ENCODE data around the gene CALHM5. TPM values are rescaled to one million over a fixed set of nuclear protein-coding genes. Genes with fewer than 3 reads are reported as not detected.

The CALHM5 gene
- total RNA-seq, 1 experiment from 2014 or later: not detected

GRCh38 chr6:116545651-116546050, 34.2 kb downstream of the CALHM5 start, which contains the start of gene TRAPPC3L:
TRAPPC3L (minus strand) TSS chr6:116545684; CDS start chr6:116545514, 170 bp downstream.
- Histone ChIP-seq H3K4me3 (no peak within 1 kb of the TSS), H3K27me3 (ENCODE audit: insufficient read depth, low read depth) (no peaks in the 10 kb centered on the region), H4K20me1 (ENCODE audit: insufficient read depth) (no peaks in the 10 kb centered on the region), H3K9me2 (ENCODE audit: insufficient read depth) (no peaks in the 10 kb centered on the region), H3K36me3 (ENCODE audit: low read depth) (no peaks in the 10 kb centered on the region), H3K4me2 (no peak within 1 kb of the TSS), H3K27ac (no peak within 1 kb of the TSS), H3F3A (ENCODE audit: insufficient read depth, low read depth) (no peaks in the 10 kb centered on the region), H3K79me2 (ENCODE audit: low read depth) (no peaks in the 10 kb centered on the region), H3K9me3 (ENCODE audit: insufficient read depth, low read depth) (no peaks in the 10 kb centered on the region), H2AFZ (peak within 1 kb of the TSS; percentile 17; the same call in 1 of the 2 replicates), H3K4me1 (replicated peaks; ENCODE audit: insufficient read depth) (no peaks in the 10 kb centered on the region)
- POLR2A ChIA-PET (ENCODE audit: unreplicated experiment): no interaction called here
- BruUV-seq (replicated peaks): no TSS peak
- CTCF ChIA-PET: no interaction called here
- TF ChIP-seq CTCF (conservative IDR thresholded peaks at IDR 0.05) (no peak), EZH2 (IDR thresholded peaks at IDR 0.05; ENCODE audit: low read depth) (no peak)
- no peak for DNase-seq
- intact Hi-C loops (cut with micrococcal nuclease; ENCODE audit: unreplicated experiment): no loop called here

GRCh38 chr6:116547358-116547757, 35.9 kb downstream of the CALHM5 start:
- no TSS peak for BruUV-seq (replicated peaks)
- Histone ChIP-seq H3F3A (ENCODE audit: insufficient read depth, low read depth) (no peaks in the 10 kb centered on the region), H3K9me2 (ENCODE audit: insufficient read depth) (no peaks in the 10 kb centered on the region), H3K4me2 (no peak overlapping the region), H3K4me3 (no peak overlapping the region), H3K36me3 (ENCODE audit: low read depth) (no peaks in the 10 kb centered on the region), H4K20me1 (ENCODE audit: insufficient read depth) (no peaks in the 10 kb centered on the region), H3K27me3 (ENCODE audit: insufficient read depth, low read depth) (no peaks in the 10 kb centered on the region), H2AFZ (no peak overlapping the region), H3K4me1 (replicated peaks; ENCODE audit: insufficient read depth) (no peaks in the 10 kb centered on the region), H3K79me2 (ENCODE audit: low read depth) (no peaks in the 10 kb centered on the region), H3K9me3 (ENCODE audit: insufficient read depth, low read depth) (no peaks in the 10 kb centered on the region), H3K27ac (no peak overlapping the region)
- no peak for DNase-seq
- CTCF ChIA-PET: no interaction called here
- POLR2A ChIA-PET (ENCODE audit: unreplicated experiment): no interaction called here
- TF ChIP-seq CTCF (conservative IDR thresholded peaks at IDR 0.05) (no peak), EZH2 (IDR thresholded peaks at IDR 0.05; ENCODE audit: low read depth) (no peak)
- intact Hi-C loops (cut with micrococcal nuclease; ENCODE audit: unreplicated experiment): no loop called here

GRCh38 chr6:116550796-116551195, 39.4 kb downstream of the CALHM5 start:
- no peak overlapping the region for H2AFZ ChIP-seq
- no peak overlapping the region for H3K4me2 ChIP-seq
- DNase-seq: no peak
- no peaks in the 10 kb centered on the region for H3K79me2 ChIP-seq (ENCODE audit: low read depth)
- H3K27me3 ChIP-seq (ENCODE audit: insufficient read depth, low read depth): no peaks in the 10 kb centered on the region
- no peaks in the 10 kb centered on the region for H3K36me3 ChIP-seq (ENCODE audit: low read depth)
- H3K9me2 ChIP-seq (ENCODE audit: insufficient read depth): no peaks in the 10 kb centered on the region
- H3F3A ChIP-seq (ENCODE audit: insufficient read depth, low read depth): no peaks in the 10 kb centered on the region
- no peaks in the 10 kb centered on the region for H4K20me1 ChIP-seq (ENCODE audit: insufficient read depth)
- H3K4me1 ChIP-seq (replicated peaks; ENCODE audit: insufficient read depth): no peaks in the 10 kb centered on the region
- no peak overlapping the region for H3K27ac ChIP-seq
- no TSS peak for BruUV-seq (replicated peaks)
- no peaks in the 10 kb centered on the region for H3K9me3 ChIP-seq (ENCODE audit: insufficient read depth, low read depth)
- TF ChIP-seq CTCF (conservative IDR thresholded peaks at IDR 0.05): no peak
- no peak for TF ChIP-seq EZH2 (IDR thresholded peaks at IDR 0.05; ENCODE audit: low read depth)
- ChIA-PET CTCF (no interaction called here), POLR2A (ENCODE audit: unreplicated experiment) (no interaction called here)
- no peak overlapping the region for H3K4me3 ChIP-seq
- intact Hi-C loops (cut with micrococcal nuclease; ENCODE audit: unreplicated experiment): no loop called here

Measured in PC-9 (cell line).